ENCODE data around the gene GIMAP2. TPM values are rescaled to one million over a fixed set of nuclear protein-coding genes. Genes with fewer than 3 reads are reported as not detected.

The GIMAP2 gene
- total and polyA plus RNA-seq, 12 donors: 2.1 to 17.5 (median 4.8) TPM

DNA sequence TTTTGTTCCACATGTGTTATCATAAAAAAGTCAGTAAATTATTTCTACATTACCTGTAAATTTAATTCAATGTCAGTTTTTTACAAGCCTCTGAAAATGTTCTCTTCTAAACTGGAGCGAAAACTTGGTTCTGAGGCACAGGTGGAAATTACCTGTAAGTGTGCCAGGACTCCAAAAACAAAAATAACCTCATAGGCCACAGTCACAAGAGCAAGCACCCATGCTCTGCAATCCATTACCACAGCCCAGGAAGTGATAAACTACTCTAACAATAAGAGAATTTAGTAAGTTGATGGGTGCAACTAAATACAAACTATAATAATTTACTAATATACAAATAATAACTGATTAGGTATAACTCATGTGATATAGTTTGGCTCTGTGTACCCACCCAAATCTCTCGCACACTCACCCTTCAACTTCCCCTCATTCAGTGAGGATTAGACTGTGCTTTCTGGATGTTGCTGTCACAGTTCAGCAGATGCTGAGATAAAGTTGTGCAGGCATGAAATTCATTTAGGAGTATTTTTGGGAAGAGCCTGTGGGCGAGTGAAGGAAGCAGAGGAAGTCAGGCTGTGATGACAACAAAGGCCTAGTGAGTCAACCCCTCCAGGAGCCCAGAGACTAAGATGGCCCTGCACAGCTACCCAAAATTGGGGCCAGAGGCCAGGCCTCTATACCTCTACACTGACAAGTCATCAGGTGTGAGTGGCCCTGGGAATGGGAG, 37.0 kb upstream of the GIMAP2 start:
- peak in 5 of 8 donors; percentile 34 to 53 (median 42) for ATAC-seq
- intact Hi-C loops (cut with DNase I): no loop called here
- WGBS, 2 donors: 60 to 62% methylated on average over 3 of the region's 3 CpGs

GRCh38 chr7:150649080-150649385, 36.5 kb upstream of the GIMAP2 start:
- no peak for DNase-seq
- TF ChIP-seq CTCF (IDR thresholded peaks at IDR 0.05): no peak
- Histone ChIP-seq H3K9me3 (peaks cover 0 to 9% (median 0%) of the 10 kb centered on the region in 11 donors), H3K4me1 (peaks cover 0 to 14% (median 10%) of the 10 kb centered on the region in 9 donors), H3K27ac (peak overlapping the region in 3 of 10 donors; percentile 27 to 56 (median 48)), H3K27me3 (no peaks in the 10 kb centered on the region), H3K4me3 (no peak overlapping the region), H3K36me3 (no peaks in the 10 kb centered on the region)
- ATAC-seq: peak in 2 of 8 donors; percentile 27 to 51
- WGBS, 2 donors: 42 to 45% methylated on average over 3 of the region's 3 CpGs
- intact Hi-C loops (cut with DNase I): no loop called here

More for the DNA sequence above, 37.0 kb upstream of the GIMAP2 start:
- no peak overlapping the region for H3K4me3 ChIP-seq
- TF ChIP-seq CTCF (IDR thresholded peaks at IDR 0.05): no peak
- no peaks in the 10 kb centered on the region for H3K27me3 ChIP-seq
- no peaks in the 10 kb centered on the region for H3K36me3 ChIP-seq
- H3K9me3 ChIP-seq: peaks cover 0 to 9% (median 0%) of the 10 kb centered on the region in 11 donors
- no peak for DNase-seq
- H3K4me1 ChIP-seq: peaks cover 0 to 14% (median 10%) of the 10 kb centered on the region in 9 donors
- peak overlapping the region in 5 of 10 donors; percentile 27 to 56 (median 40) for H3K27ac ChIP-seq

DNA sequence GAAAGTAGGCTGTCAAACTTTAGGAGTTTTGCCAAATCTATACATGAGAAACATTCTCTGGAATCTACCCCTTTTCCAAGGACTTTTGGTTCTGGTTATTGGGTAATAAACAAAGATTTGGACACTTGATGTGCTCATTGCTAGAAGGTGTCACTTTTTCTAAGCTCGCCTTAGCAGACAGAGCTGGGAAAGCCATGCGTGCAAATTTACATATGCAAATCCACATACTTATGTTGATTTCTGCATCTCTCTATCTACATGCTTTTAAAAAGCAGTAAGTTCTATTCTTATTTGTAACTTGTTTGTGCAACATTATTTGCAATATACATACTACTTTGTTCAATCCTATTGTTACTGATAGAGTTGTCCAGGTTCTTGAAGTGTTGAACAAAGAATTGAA, 30.8 kb upstream of the GIMAP2 start:
- intact Hi-C loops (cut with DNase I): no loop called here
- WGBS, 2 donors: 88 to 89% methylated on average over 2 of the region's 2 CpGs
- no peak for ATAC-seq
- no peak overlapping the region for H3K27ac ChIP-seq
- H3K36me3 ChIP-seq: no peaks in the 10 kb centered on the region
- no peak for DNase-seq
- no peak for TF ChIP-seq CTCF (IDR thresholded peaks at IDR 0.05)
- peaks cover 0 to 23% (median 3%) of the 10 kb centered on the region in 11 donors for H3K9me3 ChIP-seq
- no peaks in the 10 kb centered on the region for H3K27me3 ChIP-seq
- H3K4me3 ChIP-seq: no peak overlapping the region
- peaks cover 0 to 4% (median 0%) of the 10 kb centered on the region in 9 donors for H3K4me1 ChIP-seq

DNA sequence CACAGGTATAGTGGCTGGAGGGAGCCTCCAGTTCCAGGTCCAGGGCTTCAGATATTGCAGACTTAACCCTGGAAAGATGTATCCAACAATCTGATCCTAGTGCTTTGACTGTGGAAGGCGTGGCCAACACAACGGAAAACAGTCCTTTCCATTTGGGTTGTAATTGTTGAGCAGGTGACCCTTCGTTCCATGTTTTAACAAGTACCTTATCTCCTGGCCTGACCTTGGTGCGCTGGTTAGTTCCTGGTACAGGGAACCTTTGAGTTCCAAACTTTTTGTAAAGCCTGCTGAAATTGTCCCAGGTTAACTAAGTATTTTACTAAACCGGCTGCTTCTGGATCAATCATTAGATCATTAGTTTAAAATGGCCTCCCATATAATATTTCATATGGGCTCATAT, 29.5 kb upstream of the GIMAP2 start:
- intact Hi-C loops (cut with DNase I): no loop called here
- Histone ChIP-seq H3K27me3 (no peaks in the 10 kb centered on the region), H3K4me1 (peaks cover 0 to 4% (median 0%) of the 10 kb centered on the region in 9 donors), H3K4me3 (no peak overlapping the region), H3K9me3 (peaks cover 0 to 23% (median 3%) of the 10 kb centered on the region in 11 donors), H3K27ac (no peak overlapping the region), H3K36me3 (no peaks in the 10 kb centered on the region)
- TF ChIP-seq CTCF (IDR thresholded peaks at IDR 0.05): no peak
- WGBS, 2 donors: 87 to 92% methylated on average over 5 of the region's 5 CpGs
- no peak for ATAC-seq
- no peak for DNase-seq
